HG02763 (cell line): ENCODE results near the gene PIK3CG.
"Not testable (repeated sequence)": the region's sequence is repeated elsewhere in the genome, so short reads cannot be mapped to it uniquely, and the experiment has no call there.

Experiments used
- ATAC-seq: cut with Tn5 transposase; IDR thresholded peaks from one replicate; pipeline ENCODE4 v1.9.1; 2021; ENCODE audit warnings: mild to moderate bottlenecking, moderate library complexity; ENCODE audit not compliant: unreplicated experiment

The PIK3CG gene

DNA sequence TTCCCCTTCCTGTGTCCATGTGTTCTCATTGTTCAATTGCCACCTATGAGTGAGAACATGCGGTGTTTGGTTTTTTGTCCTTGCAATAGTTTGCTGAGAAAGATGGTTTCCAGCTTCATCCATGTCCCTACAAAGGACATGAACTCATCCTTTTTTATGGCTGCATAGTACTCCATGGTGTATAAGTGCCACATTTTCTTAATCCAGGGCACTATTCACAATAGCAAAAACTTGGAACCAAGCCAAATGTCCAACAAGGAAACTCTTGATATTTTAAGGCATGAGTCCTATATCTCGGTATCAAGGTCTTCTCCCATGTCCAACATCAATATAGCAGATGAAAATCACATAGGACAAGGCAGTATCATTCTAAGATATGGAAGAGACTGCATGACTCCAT, 64.5 kb downstream of the PIK3CG start:
- not testable (repeated sequence) for ATAC-seq

DNA sequence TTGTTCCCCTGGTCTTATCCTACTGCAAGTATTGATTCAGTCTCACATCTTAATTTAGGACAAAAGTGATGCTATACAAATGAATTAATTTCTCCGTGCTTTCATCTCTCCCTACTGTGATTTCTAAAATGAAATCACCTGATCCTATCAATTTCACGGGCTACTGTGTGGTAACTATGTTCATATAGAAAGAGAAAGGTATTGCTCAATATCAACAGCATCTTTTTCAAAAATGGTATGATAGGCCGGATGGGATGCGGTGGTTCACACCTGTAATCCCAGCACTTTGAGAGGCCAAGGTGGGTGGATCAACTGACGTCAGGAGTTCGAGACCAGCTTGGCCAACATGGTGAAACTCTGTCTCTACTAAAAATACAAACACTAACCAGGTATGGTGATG, 71.2 kb downstream of the PIK3CG start:
- ATAC-seq = no peak

DNA sequence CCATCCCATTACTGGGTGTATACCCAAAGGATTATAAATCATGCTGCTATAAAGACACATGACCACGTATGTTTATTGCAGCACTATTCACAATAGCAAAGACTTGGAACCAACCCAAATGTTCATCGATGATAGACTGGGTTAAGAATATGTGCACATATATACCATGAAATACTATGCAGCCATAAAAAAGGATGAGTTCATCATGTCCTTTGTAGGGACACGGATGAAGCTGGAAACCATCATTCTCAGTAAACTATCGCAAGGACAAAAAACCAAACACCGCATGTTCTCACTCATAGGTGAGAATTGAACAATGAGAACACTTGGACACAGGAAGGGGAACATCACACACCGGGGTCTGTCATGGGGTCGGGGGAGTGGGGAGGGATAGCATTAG, 73.0 kb downstream of the PIK3CG start:
- not testable (repeated sequence) for ATAC-seq

DNA sequence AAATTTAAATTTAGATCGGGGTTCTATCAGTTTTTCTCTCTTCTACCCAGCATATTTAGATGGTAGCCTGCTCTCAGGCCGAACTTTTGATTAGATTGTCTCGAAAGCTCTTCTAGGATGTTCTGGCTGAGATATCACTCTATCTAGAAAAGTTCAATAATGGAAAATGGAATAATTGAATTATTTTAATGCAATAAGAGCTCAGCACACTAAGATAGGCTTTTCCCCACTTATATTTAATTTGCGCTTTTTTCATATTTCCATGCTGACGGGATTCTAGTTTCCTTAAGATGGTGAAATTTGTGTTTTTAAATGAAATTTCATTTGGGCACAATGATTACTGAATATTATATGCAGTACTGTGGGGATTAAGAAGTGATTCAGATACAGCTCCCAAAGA, 73.7 kb downstream of the PIK3CG start:
- ATAC-seq = no peak

DNA sequence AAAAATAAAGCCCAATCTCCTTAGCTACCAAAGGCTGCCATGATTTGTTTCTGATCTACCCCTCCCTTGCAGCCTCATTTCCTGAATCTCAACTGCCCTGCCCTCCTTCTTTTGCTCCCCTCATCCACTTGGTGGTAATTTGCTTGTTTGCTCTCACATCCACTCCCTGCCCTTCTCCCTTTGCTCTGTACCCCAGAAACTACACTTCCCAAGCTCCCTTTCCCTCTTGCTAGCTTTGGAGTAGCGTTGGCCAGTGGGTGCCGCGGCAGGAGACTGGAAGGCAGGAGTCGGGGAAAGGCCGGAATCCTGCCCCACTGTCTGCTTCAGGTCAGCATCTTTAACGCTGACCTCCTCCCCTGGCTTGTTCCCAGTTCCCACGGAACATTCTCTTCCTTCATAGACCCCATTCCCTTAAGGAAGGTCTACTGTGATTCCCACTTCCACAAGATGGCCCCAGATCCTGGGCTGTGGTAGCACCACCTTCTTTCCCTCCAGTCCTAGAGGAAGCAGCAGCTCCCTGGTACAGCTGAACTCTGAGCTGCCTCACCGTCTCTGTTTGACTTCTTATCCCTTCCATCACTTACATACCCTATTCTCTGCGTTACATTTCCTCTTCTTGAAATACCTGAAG, 79.1 kb downstream of the PIK3CG start:
- no peak for ATAC-seq

DNA sequence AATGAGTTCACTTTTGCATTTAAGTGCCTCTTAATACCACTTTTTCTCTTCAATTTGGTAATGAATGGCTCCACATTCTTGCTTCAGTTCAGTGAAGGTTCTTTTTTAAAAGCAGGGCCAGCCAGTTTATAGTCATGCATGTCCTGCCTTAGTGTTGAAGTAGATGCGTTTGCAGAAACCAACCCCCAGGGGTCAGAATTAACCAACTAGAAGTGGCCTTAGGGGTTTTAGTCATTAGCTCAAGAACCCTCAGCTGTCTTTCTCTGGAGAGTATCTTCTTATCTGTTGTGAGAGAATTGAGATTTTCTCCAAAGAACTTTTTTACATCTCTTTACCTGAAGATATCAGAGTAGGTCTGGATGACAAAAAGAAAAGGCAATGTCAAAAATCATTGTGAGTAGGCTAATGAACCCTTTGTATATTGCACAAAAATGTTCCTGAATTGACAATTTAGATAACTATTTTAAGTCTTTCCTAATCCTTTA, 82.2 kb downstream of the PIK3CG start:
- no peak for ATAC-seq

DNA sequence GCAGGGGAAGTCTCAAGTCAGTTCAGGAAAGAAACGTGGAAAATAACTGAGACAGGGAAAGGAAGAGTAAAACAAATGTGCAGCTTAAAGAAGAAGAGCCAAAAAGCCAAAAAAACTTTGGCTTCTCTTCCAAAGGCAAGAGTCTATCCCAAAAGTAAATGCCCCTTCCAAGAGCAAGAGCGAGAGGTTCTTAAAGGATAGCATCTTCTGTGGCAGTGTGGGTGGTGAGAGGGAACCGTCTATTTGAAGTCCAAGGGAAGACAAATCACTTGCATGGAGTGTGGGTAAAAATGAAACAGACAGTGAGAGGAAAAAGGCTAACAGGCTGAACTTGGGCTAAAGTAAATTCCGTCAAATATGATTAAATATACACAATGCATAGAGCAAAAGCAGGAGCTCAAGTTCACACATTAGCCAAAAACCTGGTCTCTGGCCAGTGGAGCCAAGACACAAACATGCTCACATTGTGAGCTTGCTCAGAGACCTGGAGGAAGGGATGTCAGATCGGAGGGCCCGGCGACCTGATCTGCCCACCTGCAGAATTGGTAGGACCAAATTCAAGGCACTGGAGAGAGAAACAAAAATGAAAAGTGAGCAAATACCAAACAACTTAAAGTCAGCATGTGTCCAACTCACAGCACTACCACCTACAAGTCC, 87.0 kb downstream of the PIK3CG start:
- ATAC-seq = no peak

DNA sequence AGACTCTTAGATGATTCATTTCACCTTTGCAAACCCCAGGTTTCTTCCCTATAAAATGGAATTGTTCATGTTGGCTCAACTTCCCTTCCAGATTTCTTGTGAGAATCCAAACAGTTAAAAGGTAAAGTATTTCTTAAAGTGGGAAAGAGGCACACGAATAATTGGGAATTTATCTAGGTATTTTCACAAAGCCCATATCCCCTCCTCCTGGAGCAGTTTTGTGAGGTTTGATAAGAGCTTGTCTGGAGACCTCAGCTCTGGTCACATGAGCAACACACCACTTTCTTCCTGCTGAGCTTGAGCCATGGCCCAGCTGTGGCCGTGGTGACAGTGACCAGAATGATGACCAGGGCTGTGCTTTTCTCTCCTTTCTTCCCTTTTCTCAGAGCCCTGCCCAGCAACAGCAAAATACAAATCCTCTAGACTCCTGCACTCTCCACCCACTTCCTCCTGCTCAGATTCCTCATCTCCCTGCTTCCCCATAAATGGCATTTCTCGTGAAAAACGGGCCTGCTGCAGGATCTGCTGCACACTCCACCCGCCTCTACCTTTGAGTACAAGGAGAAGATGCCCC, 87.7 kb downstream of the PIK3CG start:
- no peak for ATAC-seq

DNA sequence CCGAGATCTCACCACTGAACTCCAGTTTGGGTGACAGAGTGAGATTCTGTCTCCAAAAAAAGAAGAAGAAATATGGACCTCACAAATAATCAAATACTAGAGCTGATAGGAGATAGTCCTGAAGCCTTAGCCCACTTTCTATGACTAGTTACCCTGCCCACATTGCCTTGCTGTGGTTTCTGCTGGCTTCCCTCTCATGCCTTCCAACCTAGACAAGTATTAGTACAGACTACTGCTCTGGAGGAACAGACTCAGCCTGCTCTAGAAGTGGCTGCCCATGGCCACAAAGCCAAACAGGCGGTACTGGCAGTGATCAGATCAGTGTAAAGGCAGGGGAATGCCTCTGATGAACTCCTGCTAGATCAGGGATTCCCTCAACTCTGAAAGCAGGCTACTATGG, 89.8 kb downstream of the PIK3CG start:
- no peak for ATAC-seq

DNA sequence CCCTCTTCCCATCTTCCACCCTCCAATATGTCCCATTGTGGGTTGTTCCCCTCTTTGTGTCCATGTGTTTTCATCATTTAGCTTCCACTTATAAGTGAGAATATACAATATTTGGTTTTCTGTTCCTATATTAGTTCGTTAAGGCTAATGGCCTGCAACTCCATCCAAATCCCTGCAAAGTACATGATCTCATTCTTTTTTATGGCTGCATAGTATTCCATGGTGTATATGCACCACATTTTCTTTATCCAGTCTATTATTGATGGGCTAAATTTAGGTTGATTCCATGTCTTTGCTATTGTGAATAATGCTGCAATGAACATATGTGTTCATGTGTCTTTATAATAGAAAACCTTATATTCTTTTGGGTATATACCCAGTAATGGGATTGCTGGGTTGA, 90.8 kb downstream of the PIK3CG start:
- ATAC-seq = not testable (repeated sequence)
